Measurements from ENCODE around the gene KRTAP20-2. TPM values are rescaled to one million over a fixed set of nuclear protein-coding genes. Genes with fewer than 3 reads are reported as not detected.

Gene KRTAP20-2
- total RNA-seq = not detected

DNA sequence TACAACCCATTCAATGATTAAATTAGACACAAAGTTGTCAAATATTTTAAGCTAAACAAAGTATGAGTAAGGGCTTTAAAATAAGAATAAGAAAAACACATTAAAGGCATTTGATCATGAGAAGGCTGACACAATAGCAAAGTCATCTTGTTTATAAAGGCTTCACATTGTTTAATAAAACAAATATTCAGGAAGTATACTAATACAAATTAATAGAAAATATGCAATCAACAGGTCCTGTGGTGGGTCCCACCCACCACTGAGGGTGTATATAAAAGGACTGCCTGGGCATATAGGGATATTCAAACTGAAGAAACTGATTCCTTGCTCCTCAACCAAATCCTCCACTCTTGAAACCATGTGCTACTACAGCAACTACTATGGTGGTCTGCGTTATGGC is at the start of gene KRTAP20-2:
Gene KRTAP20-2 (plus strand): TSS at position 301 of the 400 bp plus-strand sequence. CDS start 58 bp downstream, at position 359.
- Histone ChIP-seq H3K36me3 (no peaks in the 10 kb centered on the region), H3K27ac (replicated peaks in 1 of 4) (no peak within 1 kb of the TSS), H3K4me3 (no peak within 1 kb of the TSS), H3K27me3 (no peaks in the 10 kb centered on the region), H3K9me3 (no peaks in the 10 kb centered on the region), H3K4me1 (no peaks in the 10 kb centered on the region)
- DNase-seq (ENCODE audit: extremely low spot score) = no peak
- 100% methylated on average over 1 of the region's 1 CpG for WGBS
- TF ChIP-seq POLR2A (IDR thresholded peaks at IDR 0.05; ENCODE audit: low read depth) = no peak
- TF ChIP-seq EP300 (IDR thresholded peaks at IDR 0.05) = no peak
- TF ChIP-seq, protein P1, sequence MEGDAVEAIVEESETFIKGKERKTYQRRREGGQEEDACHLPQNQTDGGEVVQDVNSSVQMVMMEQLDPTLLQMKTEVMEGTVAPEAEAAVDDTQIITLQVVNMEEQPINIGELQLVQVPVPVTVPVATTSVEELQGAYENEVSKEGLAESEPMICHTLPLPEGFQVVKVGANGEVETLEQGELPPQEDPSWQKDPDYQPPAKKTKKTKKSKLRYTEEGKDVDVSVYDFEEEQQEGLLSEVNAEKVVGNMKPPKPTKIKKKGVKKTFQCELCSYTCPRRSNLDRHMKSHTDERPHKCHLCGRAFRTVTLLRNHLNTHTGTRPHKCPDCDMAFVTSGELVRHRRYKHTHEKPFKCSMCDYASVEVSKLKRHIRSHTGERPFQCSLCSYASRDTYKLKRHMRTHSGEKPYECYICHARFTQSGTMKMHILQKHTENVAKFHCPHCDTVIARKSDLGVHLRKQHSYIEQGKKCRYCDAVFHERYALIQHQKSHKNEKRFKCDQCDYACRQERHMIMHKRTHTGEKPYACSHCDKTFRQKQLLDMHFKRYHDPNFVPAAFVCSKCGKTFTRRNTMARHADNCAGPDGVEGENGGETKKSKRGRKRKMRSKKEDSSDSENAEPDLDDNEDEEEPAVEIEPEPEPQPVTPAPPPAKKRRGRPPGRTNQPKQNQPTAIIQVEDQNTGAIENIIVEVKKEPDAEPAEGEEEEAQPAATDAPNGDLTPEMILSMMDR (IDR thresholded peaks at IDR 0.05) = no peak
- no peak for TF ChIP-seq POLR2AphosphoS5 (IDR thresholded peaks at IDR 0.05)
- intact Hi-C loops (cut with DNase I) = no loop called here

DNA sequence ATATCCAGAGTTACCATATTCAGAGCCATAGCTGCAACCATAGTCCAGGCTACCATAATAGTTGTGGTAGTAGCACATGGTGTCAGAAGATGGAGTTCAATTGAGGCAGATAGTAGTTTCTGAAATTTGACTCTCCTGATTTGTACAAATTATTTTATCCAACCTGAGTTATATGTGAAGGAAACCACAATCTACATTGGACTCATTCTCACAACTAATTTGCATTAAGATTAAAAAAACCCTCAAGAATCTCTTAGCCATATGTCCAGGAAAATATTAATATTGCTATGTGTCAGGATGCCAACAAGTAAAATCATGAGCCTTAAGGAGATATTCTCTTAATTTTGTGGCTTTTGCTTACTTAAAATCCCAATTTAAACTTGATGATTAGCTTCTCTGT is 44.7 kb upstream of the KRTAP20-2 start, which contains the start of gene KRTAP22-2:
Gene KRTAP22-2 (minus strand): TSS at position 101 of the 400 bp plus-strand sequence.
- H3K4me3 ChIP-seq = no peak within 1 kb of the TSS
- TF ChIP-seq POLR2A (IDR thresholded peaks at IDR 0.05; ENCODE audit: low read depth) (no peak), POLR2AphosphoS5 (IDR thresholded peaks at IDR 0.05) (no peak), EP300 (IDR thresholded peaks at IDR 0.05) (no peak)
- TF ChIP-seq, protein P1 (IDR thresholded peaks at IDR 0.05) = no peak
- H3K9me3 ChIP-seq = no peaks in the 10 kb centered on the region
- DNase-seq (ENCODE audit: extremely low spot score) = no peak
- H3K4me1 ChIP-seq = no peaks in the 10 kb centered on the region
- no peak within 1 kb of the TSS for H3K27ac ChIP-seq (replicated peaks in 1 of 4)
- H3K27me3 ChIP-seq = no peaks in the 10 kb centered on the region
- intact Hi-C loops (cut with DNase I) = no loop called here
- H3K36me3 ChIP-seq = no peaks in the 10 kb centered on the region

DNA sequence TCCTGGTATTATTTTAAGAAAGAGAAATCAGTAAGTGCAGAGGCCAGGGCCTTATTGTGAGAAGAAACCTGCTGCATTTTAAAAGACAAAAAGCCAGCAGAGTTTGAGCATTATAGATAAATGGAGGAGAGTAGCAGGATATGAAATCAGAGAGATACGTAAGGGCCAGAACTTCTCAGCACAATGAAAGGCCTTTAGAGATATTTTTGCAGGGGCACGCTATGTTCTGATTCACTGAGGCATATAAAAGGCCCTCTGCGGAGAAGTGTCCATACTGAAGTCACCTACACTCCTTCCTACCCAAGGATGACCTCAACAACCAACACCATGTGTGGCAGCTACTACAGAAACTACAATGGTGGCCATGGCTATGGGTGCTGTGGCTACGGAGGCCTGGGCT is 42.9 kb upstream of the KRTAP20-2 start, which contains the start of gene KRTAP6-3:
Gene KRTAP6-3 (plus strand): TSS at position 301 of the 400 bp plus-strand sequence. CDS start 6 bp downstream, at position 307.
- H3K27ac ChIP-seq (replicated peaks in 1 of 4) = no peak within 1 kb of the TSS
- intact Hi-C loops (cut with DNase I) = no loop called here
- TF ChIP-seq EP300 (IDR thresholded peaks at IDR 0.05) = no peak
- no peaks in the 10 kb centered on the region for H3K36me3 ChIP-seq
- H3K9me3 ChIP-seq = no peaks in the 10 kb centered on the region
- H3K27me3 ChIP-seq = no peaks in the 10 kb centered on the region
- no peak for DNase-seq (ENCODE audit: extremely low spot score)
- H3K4me3 ChIP-seq = no peak within 1 kb of the TSS
- 78% methylated on average over 4 of the region's 4 CpGs for whole genome bisulfite sequencing
- no peaks in the 10 kb centered on the region for H3K4me1 ChIP-seq

DNA sequence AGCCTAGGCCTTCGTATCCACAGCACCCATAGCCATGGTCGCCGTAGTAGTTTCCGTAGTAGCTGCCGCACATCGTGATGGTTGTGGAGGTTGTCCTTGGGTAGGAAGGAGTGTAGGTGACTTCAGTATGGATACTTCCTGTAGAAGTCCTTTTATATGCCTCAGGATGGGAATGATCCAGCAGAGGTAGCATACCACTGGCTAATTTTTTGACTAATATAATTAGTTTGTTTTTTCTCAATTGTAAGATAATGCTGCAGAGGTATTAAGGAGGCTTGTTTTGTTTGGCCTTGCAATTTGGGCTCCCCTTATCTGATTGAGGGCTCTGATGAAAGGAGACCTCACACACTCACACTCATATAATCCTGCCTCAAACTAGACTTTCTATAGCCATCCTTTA is 36.2 kb upstream of the KRTAP20-2 start, which contains the start of gene KRTAP6-2:
Gene KRTAP6-2 (minus strand): TSS at position 101 of the 400 bp plus-strand sequence. CDS start 28 bp downstream, at position 73.
- Histone ChIP-seq H3K27ac (replicated peaks in 1 of 4) (no peak within 1 kb of the TSS), H3K27me3 (no peaks in the 10 kb centered on the region), H3K9me3 (no peaks in the 10 kb centered on the region), H3K4me1 (no peaks in the 10 kb centered on the region), H3K36me3 (no peaks in the 10 kb centered on the region), H3K4me3 (no peak within 1 kb of the TSS)
- DNase-seq (ENCODE audit: extremely low spot score) = no peak
- whole genome bisulfite sequencing = 87% methylated on average over 6 of the region's 6 CpGs
- intact Hi-C loops (cut with DNase I) = no loop called here
- no peak for TF ChIP-seq POLR2AphosphoS5 (IDR thresholded peaks at IDR 0.05)
- TF ChIP-seq EP300 (IDR thresholded peaks at IDR 0.05) = no peak

DNA sequence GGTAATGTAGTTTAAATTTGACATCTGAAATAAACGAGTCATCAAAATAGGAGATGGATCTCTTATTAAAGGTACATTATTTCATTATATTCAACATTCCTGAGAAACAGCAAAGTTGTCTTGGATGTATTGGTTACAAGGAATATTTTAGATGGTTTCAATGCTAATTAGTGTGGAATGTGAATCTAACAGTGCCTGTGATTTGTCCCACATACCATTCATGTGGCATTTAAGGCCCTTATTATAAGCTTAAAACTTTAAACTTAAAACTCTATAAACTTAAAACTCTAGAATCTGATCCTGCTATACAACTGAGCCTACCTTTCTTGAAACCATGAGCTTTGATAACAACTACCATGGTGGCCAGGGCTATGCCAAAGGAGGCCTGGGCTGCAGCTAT is 34.2 kb upstream of the KRTAP20-2 start, which contains the start of gene KRTAP22-1:
Gene KRTAP22-1 (plus strand): TSS at position 301 of the 400 bp plus-strand sequence.
- Histone ChIP-seq H3K36me3 (no peaks in the 10 kb centered on the region), H3K4me1 (no peaks in the 10 kb centered on the region), H3K27ac (replicated peaks in 1 of 4) (no peak within 1 kb of the TSS), H3K4me3 (no peak within 1 kb of the TSS), H3K9me3 (no peaks in the 10 kb centered on the region), H3K27me3 (no peaks in the 10 kb centered on the region)
- intact Hi-C loops (cut with DNase I) = no loop called here
- DNase-seq (ENCODE audit: extremely low spot score) = no peak
- 94% methylated on average over 1 of the region's 1 CpG for WGBS
- TF ChIP-seq POLR2AphosphoS5 (IDR thresholded peaks at IDR 0.05) (no peak), EP300 (IDR thresholded peaks at IDR 0.05) (no peak), POLR2A (IDR thresholded peaks at IDR 0.05; ENCODE audit: low read depth) (no peak)
- TF ChIP-seq, protein P1 (IDR thresholded peaks at IDR 0.05) = no peak

DNA sequence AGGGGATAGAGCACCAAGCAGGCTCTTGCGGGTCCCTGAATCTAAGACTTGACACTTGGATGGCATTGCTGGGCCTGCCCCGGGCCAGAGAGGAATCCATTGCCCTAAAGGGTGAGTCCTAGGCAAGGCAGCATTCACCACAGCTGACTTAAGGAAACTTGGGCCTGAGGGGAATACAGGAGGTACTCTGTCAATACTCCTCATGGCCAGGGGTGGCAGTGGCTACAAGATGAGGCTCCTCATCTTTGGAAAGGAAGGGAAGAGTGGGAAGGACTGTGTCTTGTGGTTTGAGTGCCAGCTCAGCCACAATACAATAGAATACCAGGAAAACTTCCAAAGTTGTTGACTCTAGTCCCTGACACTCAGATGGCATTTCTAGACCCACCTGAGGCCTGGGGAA is 29.0 kb upstream of the KRTAP20-2 start:
- Histone ChIP-seq H3K4me3 (no peak overlapping the region), H3K27me3 (no peaks in the 10 kb centered on the region), H3K9me3 (no peaks in the 10 kb centered on the region), H3K4me1 (no peaks in the 10 kb centered on the region), H3K27ac (replicated peaks in 1 of 4) (no peak overlapping the region), H3K36me3 (no peaks in the 10 kb centered on the region)
- no peak for DNase-seq (ENCODE audit: extremely low spot score)
- TF ChIP-seq POLR2AphosphoS5 (IDR thresholded peaks at IDR 0.05) (no peak), EP300 (IDR thresholded peaks at IDR 0.05) (no peak), POLR2A (IDR thresholded peaks at IDR 0.05; ENCODE audit: low read depth) (no peak)
- TF ChIP-seq, protein P1 (IDR thresholded peaks at IDR 0.05) = no peak
- intact Hi-C loops (cut with DNase I) = no loop called here
- no CpG with 5 or more reads among the region's 2 CpGs for WGBS
